SK-N-SH (cell line): ENCODE data around the gene ZNF628. TPM values are rescaled to one million over a fixed set of nuclear protein-coding genes. Genes with fewer than 3 reads are reported as not detected.

Experiments used
- CTCF ChIA-PET: fragments of 300-600, 350-600 bp; formaldehyde crosslinking; extraction: SDS; loops from one replicate; lab custom pipeline; 2021; lab: Yijun Ruan, JAX
- POLR2A ChIA-PET: fragments of 350-600 bp; sonication (Branson Sonifier 250); formaldehyde crosslinking; extraction: SDS; loops from one replicate; lab custom pipeline; 2020; ENCODE audit warnings: antibody characterized with exemption, inconsistent platforms; lab: Yijun Ruan, JAX
- DNase-seq: peaks from one replicate; pipeline ENCODE4 v3.0.0; 2012
- H2AFZ ChIP-seq: fragments of 200-600 bp; sonication (generic); 2 replicates; pipeline ENCODE4 v1.8.1; 2016; ENCODE audit warnings: antibody characterized with exemption, mild to moderate bottlenecking, low read depth
- H3F3A ChIP-seq: fragments of 200-600 bp; sonication (generic); replicated peaks from 2 replicates; pipeline ENCODE3; 2016; ENCODE audit warnings: antibody characterized with exemption, mild to moderate bottlenecking; ENCODE audit not compliant: insufficient read depth
- H3K27ac ChIP-seq, 2 experiments: fragments of 200-500 bp in 1 of 2; fragments of 200-600 bp in 1 of 2; sonication (Bioruptor generic) in 1 of 2; sonication (generic), shearing (Covaris generic) in 1 of 2; 2 replicates each; pipeline versions ENCODE4 v1.5.1 to v1.6.1; 2014 to 2016; ENCODE audit warnings: low read depth in 2 of 2, inconsistent platforms in 1 of 2, low read length in 1 of 2, mild to moderate bottlenecking in 1 of 2, mixed read lengths in 1 of 2
- H3K27me3 ChIP-seq: fragments of 200-600 bp; sonication (generic), shearing (Covaris generic); 2 replicates; pipeline ENCODE4 v1.6.1; 2016; ENCODE audit warnings: mixed run types; ENCODE audit not compliant: insufficient read depth
- H3K36me3 ChIP-seq, 2 experiments: fragments of 200-500 bp in 1 of 2; fragments of 200-600 bp in 1 of 2; sonication (Bioruptor generic) in 1 of 2; sonication (generic) in 1 of 2; replicated peaks in 1 of 2; 2 replicates each; pipeline versions ENCODE3 to v1.5.1; 2014 to 2016; ENCODE audit warnings: low read length in 1 of 2, mild to moderate bottlenecking in 1 of 2; ENCODE audit not compliant: insufficient read depth in 2 of 2, control insufficient read depth in 1 of 2
- H3K4me1 ChIP-seq, 2 experiments: fragments of 200-500 bp in 1 of 2; fragments of 200-600 bp in 1 of 2; sonication (Bioruptor generic) in 1 of 2; sonication (generic), shearing (Covaris generic) in 1 of 2; 2 replicates each; pipeline versions ENCODE4 v1.5.1 to v1.6.1; 2014 to 2016; ENCODE audit warnings: low read depth in 1 of 2, low read length in 1 of 2, mixed run types in 1 of 2; ENCODE audit not compliant: insufficient read depth in 2 of 2, control insufficient read depth in 1 of 2
- H3K4me2 ChIP-seq: fragments of 200-600 bp; sonication (generic), shearing (Covaris generic); 2 replicates; pipeline ENCODE4 v1.6.1; 2017; ENCODE audit warnings: mixed run types
- H3K4me3 ChIP-seq, 2 experiments: fragments of 200-500 bp in 1 of 2; fragments of 200-600 bp in 1 of 2; sonication (Bioruptor generic) in 1 of 2; sonication (generic), shearing (Covaris generic) in 1 of 2; 2 replicates each; pipeline versions ENCODE4 v1.5.1 to v1.8.1; 2014 to 2016; ENCODE audit warnings: low read depth in 2 of 2, inconsistent platforms in 1 of 2, low read length in 1 of 2, mild to moderate bottlenecking in 1 of 2, mixed read lengths in 1 of 2, moderate library complexity in 1 of 2
- H3K79me2 ChIP-seq: fragments of 200-600 bp; sonication (generic); 2 replicates; pipeline ENCODE4 v1.8.1; 2017; ENCODE audit warnings: mild to moderate bottlenecking; ENCODE audit not compliant: insufficient read depth
- H3K9ac ChIP-seq: fragments of 200-600 bp; sonication (generic); 2 replicates; pipeline ENCODE4 v1.6.1; 2017; ENCODE audit warnings: mixed run types
- H3K9me2 ChIP-seq: fragments of 200-600 bp; sonication (generic); 2 replicates; pipeline ENCODE4 v1.6.1; 2017; ENCODE audit warnings: mixed run types
- H3K9me3 ChIP-seq: fragments of 200-600 bp; sonication (generic); 2 replicates; pipeline ENCODE4 v1.6.1; 2017; ENCODE audit warnings: mixed run types, mild to moderate bottlenecking, moderate library complexity
- H4K20me1 ChIP-seq: fragments of 200-600 bp; sonication (generic); 2 replicates; pipeline ENCODE4 v1.6.1; 2017; ENCODE audit warnings: mild to moderate bottlenecking, mixed run types; ENCODE audit not compliant: insufficient read depth
- CHD2 ChIP-seq: fragments of 150-350 bp; IDR thresholded peaks from 2 replicates; pipeline ENCODE4 v1.6.1; 2018; ENCODE audit warnings: low read length; ENCODE audit not compliant: partially characterized antibody
- ELF1 ChIP-seq: IDR thresholded peaks from 2 replicates; pipeline ENCODE4 v1.4.0; 2012
- EP300 ChIP-seq, 2 experiments: IDR thresholded peaks; 2 replicates each; pipeline versions ENCODE4 v1.4.0 to v1.6.1; 2012; ENCODE audit warnings: borderline replicate concordance in 1 of 2, low read depth in 1 of 2, low read length in 1 of 2
- EZH2phosphoT487 ChIP-seq: fragments of 200-600 bp; sonication (generic); IDR thresholded peaks from 2 replicates; pipeline ENCODE4 v1.6.1; 2017; ENCODE audit warnings: low read depth, mixed run types, mild to moderate bottlenecking, antibody characterized with exemption, moderate library complexity, borderline replicate concordance
- GABPA ChIP-seq: IDR thresholded peaks from 2 replicates; pipeline ENCODE4 v1.4.0; 2012; ENCODE audit warnings: low read depth, mild to moderate bottlenecking
- GATA2 ChIP-seq: sonication (generic); formaldehyde crosslinking; IDR thresholded peaks from 2 replicates; pipeline ENCODE4 v1.5.0; 2020; ENCODE audit warnings: mild to moderate bottlenecking, missing genetic modification reagents
- MXI1 ChIP-seq: IDR thresholded peaks from 2 replicates; pipeline ENCODE4 v1.6.1; 2012; ENCODE audit warnings: mild to moderate bottlenecking, low read depth, low read length, improper control_type of control experiment
- NRF1 ChIP-seq: IDR thresholded peaks from 2 replicates; pipeline ENCODE4 v1.6.1; 2012; ENCODE audit warnings: low read depth, mild to moderate bottlenecking, low read length
- POLR2AphosphoS5 ChIP-seq: IDR thresholded peaks from 2 replicates; pipeline ENCODE4 v1.6.1; 2012; ENCODE audit warnings: low read depth, low read length
- RAD21 ChIP-seq: IDR thresholded peaks from 2 replicates; pipeline ENCODE4 v1.6.1; 2012; ENCODE audit warnings: mild to moderate bottlenecking, low read length
- RCOR1 ChIP-seq: fragments of 150-350 bp; IDR thresholded peaks from 2 replicates; pipeline ENCODE4 v1.6.1; 2017; ENCODE audit warnings: antibody characterized with exemption, low read length
- REST ChIP-seq: IDR thresholded peaks from 2 replicates; pipeline ENCODE4 v1.6.1; 2012; ENCODE audit warnings: mild to moderate bottlenecking, low read depth, low read length, moderate library complexity
- RFX5 ChIP-seq: IDR thresholded peaks from 2 replicates; pipeline ENCODE4 v1.6.1; 2012; ENCODE audit warnings: mild to moderate bottlenecking, improper control_type of control experiment, low read length
- RXRA ChIP-seq: IDR thresholded peaks from 2 replicates; pipeline ENCODE4 v1.4.0; 2012; ENCODE audit warnings: low read depth, mild to moderate bottlenecking, borderline replicate concordance
- TCF12 ChIP-seq: IDR thresholded peaks from 2 replicates; pipeline ENCODE4 v1.4.0; 2012
- TEAD4 ChIP-seq: IDR thresholded peaks from 2 replicates; pipeline ENCODE4 v1.4.0; 2012; ENCODE audit warnings: mild to moderate bottlenecking, borderline replicate concordance; ENCODE audit not compliant: insufficient read depth
- USF2 ChIP-seq: fragments of 150-350 bp; IDR thresholded peaks from 2 replicates; pipeline ENCODE4 v1.6.1; 2017; ENCODE audit warnings: antibody characterized with exemption, low read length, low read depth, borderline replicate concordance
- WGBS: methylation state at CpG from one replicate; pipeline ENCODE4 v1.1.6; 2017; ENCODE audit warnings: low lambda C conversion rate; 5-methylcytosine and 5-hydroxymethylcytosine counted together
- polyA plus RNA-seq, 3 experiments: library from polyadenylated mRNA; depleted of rRNA; stranded (reverse); fragments of >200 nt; gene quantifications; 2 replicates each; pipeline ENCODE4 v1.2.3, GENCODE V29; 2012
- TF ChIP-seq, protein P1 (sequence below): IDR thresholded peaks from 2 replicates; pipeline ENCODE4 v1.4.0; 2012; ENCODE audit warnings: low read depth
- TF ChIP-seq, protein P2 (sequence below): IDR thresholded peaks from 2 replicates; pipeline ENCODE4 v1.4.0; 2012; ENCODE audit warnings: low read depth, borderline replicate concordance
- TF ChIP-seq, protein P3 (sequence below): IDR thresholded peaks from 2 replicates; pipeline ENCODE4 v1.4.0; 2012; ENCODE audit warnings: low read depth, borderline replicate concordance

Gene ZNF628
- polyA plus RNA-seq, 1 of the 3 experiments (the other 2 are of a cell fraction): 1.6 TPM

- H3K9me3 ChIP-seq: no peaks in the 10 kb centered on the region
- no peaks in the 10 kb centered on the region for H3K9me2 ChIP-seq
- ChIA-PET CTCF (no interaction called here), POLR2A (no interaction called here)
- no peaks in the 10 kb centered on the region for H3K27me3 ChIP-seq
- H3K9ac ChIP-seq: no peak within 1 kb of the TSS
- peaks cover 2% of the 10 kb centered on the region; the same call in 1 of the 2 replicates for H3K79me2 ChIP-seq
- no peak within 1 kb of the TSS for H2AFZ ChIP-seq
- no peaks in the 10 kb centered on the region for H4K20me1 ChIP-seq
- H3F3A ChIP-seq: peaks cover 21% of the 10 kb centered on the region
- no peaks in the 10 kb centered on the region for H3K36me3 ChIP-seq
- H3K4me1 ChIP-seq: peaks cover 8 to 12% of the 10 kb centered on the region in 2 experiments; a peak in 2 of 4 replicates
- no peak for TF ChIP-seq CHD2
- TF ChIP-seq, protein P1, sequence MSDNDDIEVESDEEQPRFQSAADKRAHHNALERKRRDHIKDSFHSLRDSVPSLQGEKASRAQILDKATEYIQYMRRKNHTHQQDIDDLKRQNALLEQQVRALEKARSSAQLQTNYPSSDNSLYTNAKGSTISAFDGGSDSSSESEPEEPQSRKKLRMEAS: no peak
- no peak for TF ChIP-seq RXRA
- TF ChIP-seq TCF12: no peak
- TF ChIP-seq GABPA: no peak
- TF ChIP-seq USF2: no peak
- TF ChIP-seq RFX5: no peak
- no peak for DNase-seq
- WGBS: 88% methylated on average over 14 of the region's 14 CpGs
- H3K4me3 ChIP-seq: no peak within 1 kb of the TSS
- no peak within 1 kb of the TSS for H3K27ac ChIP-seq
- no peak within 1 kb of the TSS for H3K4me2 ChIP-seq
These were observed 11.8 kb upstream of the ZNF628 start, which contains the start of gene C19orf85 for GRCh38 chr19:55464662-55465054. Gene C19orf85, minus strand, starts transcription at chr19:55464751. Its CDS starts 197 bp downstream, at chr19:55464554.

DNA sequence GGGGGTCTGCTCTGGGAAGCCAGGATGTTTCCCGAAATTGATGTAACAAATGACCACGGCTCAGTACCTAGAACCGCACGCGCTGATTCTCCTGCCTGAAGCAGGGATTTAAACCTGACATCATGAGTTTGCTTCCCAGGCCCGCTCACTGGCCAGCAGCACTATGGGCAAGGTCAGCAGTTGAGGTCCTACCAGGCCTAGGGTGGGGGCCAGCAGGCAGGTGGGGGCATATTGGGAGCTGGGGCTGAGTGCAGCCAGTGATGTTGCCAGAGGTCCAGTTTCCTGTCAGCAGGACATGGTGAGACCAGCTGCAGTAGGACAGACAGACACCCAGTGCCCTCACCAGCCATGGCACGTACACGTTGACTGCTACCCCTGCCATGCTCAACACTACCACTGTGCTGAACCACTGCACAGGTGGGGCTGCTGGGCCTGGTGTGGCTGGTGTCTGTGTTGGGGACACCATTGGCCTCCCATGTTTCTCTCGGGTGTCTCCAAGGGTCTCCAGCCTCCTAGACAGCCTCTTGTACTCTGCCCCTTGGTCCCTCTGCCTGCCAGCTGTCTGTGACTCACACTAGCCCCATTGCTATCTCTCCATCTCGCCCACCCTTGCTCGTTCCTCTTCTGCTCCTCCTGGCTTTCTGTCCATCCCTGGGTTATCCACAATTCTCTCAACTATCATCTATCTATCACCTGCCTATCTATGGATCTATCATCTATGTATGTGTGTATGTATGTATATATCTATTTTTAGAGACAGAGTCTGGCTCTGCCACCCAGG is 10.8 kb upstream of the ZNF628 start:
- Histone ChIP-seq H3K4me3 (no peak overlapping the region), H3K27ac (no peak overlapping the region), H3F3A (peaks cover 12% of the 10 kb centered on the region), H3K27me3 (no peaks in the 10 kb centered on the region), H3K4me1 (peaks cover 3 to 5% of the 10 kb centered on the region in 2 experiments; a peak in 2 of 4 replicates), H3K9me3 (no peaks in the 10 kb centered on the region), H2AFZ (no peak overlapping the region), H3K79me2 (no peaks in the 10 kb centered on the region), H3K9ac (no peak overlapping the region), H3K4me2 (no peak overlapping the region), H3K9me2 (no peaks in the 10 kb centered on the region), H4K20me1 (no peaks in the 10 kb centered on the region), H3K36me3 (no peaks in the 10 kb centered on the region)
- DNase-seq: no peak
- POLR2A ChIA-PET: no interaction called here
- CTCF ChIA-PET: interaction anchor here (0.5 to 4.9 kb wide), 4 partner anchors 12 to 325 kb away, joined by 3 to 81 read pairs (median 24); partner anchors contain the start of gene ZNF628
- 68% methylated on average over 6 of the region's 11 CpGs for WGBS
- TF ChIP-seq RAD21 (no peak), NRF1 (no peak), POLR2AphosphoS5 (no peak), EP300 (IDR thresholded peaks at IDR 0.05; ENCODE audit: borderline replicate concordance in 1 of 2, low read depth in 1 of 2, low read length in 1 of 2) (no peak), TEAD4 (no peak), REST (no peak), GATA2 (no peak), RCOR1 (no peak), ELF1 (no peak), EZH2phosphoT487 (no peak), MXI1 (no peak)
- TF ChIP-seq, protein P2, sequence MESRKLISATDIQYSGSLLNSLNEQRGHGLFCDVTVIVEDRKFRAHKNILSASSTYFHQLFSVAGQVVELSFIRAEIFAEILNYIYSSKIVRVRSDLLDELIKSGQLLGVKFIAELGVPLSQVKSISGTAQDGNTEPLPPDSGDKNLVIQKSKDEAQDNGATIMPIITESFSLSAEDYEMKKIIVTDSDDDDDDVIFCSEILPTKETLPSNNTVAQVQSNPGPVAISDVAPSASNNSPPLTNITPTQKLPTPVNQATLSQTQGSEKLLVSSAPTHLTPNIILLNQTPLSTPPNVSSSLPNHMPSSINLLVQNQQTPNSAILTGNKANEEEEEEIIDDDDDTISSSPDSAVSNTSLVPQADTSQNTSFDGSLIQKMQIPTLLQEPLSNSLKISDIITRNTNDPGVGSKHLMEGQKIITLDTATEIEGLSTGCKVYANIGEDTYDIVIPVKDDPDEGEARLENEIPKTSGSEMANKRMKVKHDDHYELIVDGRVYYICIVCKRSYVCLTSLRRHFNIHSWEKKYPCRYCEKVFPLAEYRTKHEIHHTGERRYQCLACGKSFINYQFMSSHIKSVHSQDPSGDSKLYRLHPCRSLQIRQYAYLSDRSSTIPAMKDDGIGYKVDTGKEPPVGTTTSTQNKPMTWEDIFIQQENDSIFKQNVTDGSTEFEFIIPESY: no peak
- TF ChIP-seq, protein P3, sequence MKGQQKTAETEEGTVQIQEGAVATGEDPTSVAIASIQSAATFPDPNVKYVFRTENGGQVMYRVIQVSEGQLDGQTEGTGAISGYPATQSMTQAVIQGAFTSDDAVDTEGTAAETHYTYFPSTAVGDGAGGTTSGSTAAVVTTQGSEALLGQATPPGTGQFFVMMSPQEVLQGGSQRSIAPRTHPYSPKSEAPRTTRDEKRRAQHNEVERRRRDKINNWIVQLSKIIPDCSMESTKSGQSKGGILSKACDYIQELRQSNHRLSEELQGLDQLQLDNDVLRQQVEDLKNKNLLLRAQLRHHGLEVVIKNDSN: no peak
